ENCODE measurements around the gene CDCA5.

Gene CDCA5

GRCh38 chr11:65125197-65126056, 41.6 kb upstream of the CDCA5 start:
- TF ChIP-seq CTCF (conservative IDR thresholded peaks at IDR 0.05; ENCODE audit: low read depth), result no peak
- no peak for DNase-seq (ENCODE audit: low spot score)
- ChIA-PET CTCF (interaction anchor here (1.0 kb wide), 1 partner anchor 56 kb away, joined by 3 read pairs; no protein-coding TSS in a partner anchor), POLR2A (ENCODE audit: low non-redundant PET) (no interaction called here)
- H3K27ac ChIP-seq, result peak overlapping the region; percentile 51

- POLR2A ChIA-PET (ENCODE audit: low non-redundant PET), result interaction anchor here (0.7 kb wide), 1 partner anchor 79 kb away, joined by 3 read pairs; no protein-coding TSS in a partner anchor
Observed at GRCh38 chr11:65124480-65125196, 40.8 kb upstream of the CDCA5 start.

GRCh38 chr11:65121865-65122696, 38.2 kb upstream of the CDCA5 start, which contains the start of the genes FAU and MRPL49:
Gene FAU (minus strand): TSS chr11:65122134. CDS start chr11:65121813, 321 bp downstream.
Gene MRPL49 (plus strand): TSS chr11:65122321. CDS start chr11:65122347, 26 bp downstream.
- POLR2A ChIA-PET (ENCODE audit: low non-redundant PET), result interaction anchor here (0.6 to 1.9 kb wide), 10 partner anchors 9 to 260 kb away, joined by 3 to 9 read pairs (median 7); partner anchors contain the start of genes CAPN1, SYVN1 and TM7SF2
- CTCF ChIA-PET, result interaction anchor here (0.6 to 1.5 kb wide), 7 partner anchors 10 to 70 kb away, joined by 3 to 12 read pairs (median 3); partner anchors contain the start of gene TM7SF2
- TF ChIP-seq CTCF (conservative IDR thresholded peaks at IDR 0.05; ENCODE audit: low read depth), result no peak
- DNase-seq (ENCODE audit: low spot score), result peak; percentile 92
- peak within 1 kb of the TSS; percentile 88 for H3K27ac ChIP-seq

More at GRCh38 chr11:65124480-65125196, 40.8 kb upstream of the CDCA5 start:
- H3K27ac ChIP-seq, result peak overlapping the region; percentile 88
- no peak for DNase-seq (ENCODE audit: low spot score)
- CTCF ChIA-PET, result interaction anchor here (1.0 kb wide), 1 partner anchor 57 kb away, joined by 3 read pairs; no protein-coding TSS in a partner anchor
- TF ChIP-seq CTCF (conservative IDR thresholded peaks at IDR 0.05; ENCODE audit: low read depth), result no peak

- DNase-seq (ENCODE audit: low spot score), result no peak
- peak overlapping the region; percentile 88 for H3K27ac ChIP-seq
- ChIA-PET POLR2A (ENCODE audit: low non-redundant PET) (interaction anchor here (0.6 to 1.9 kb wide), 6 partner anchors 9 to 148 kb away, joined by 3 to 9 read pairs (median 8); partner anchors contain the start of genes CAPN1, SYVN1 and TM7SF2), CTCF (interaction anchor here (0.6 to 1.5 kb wide), 5 partner anchors 10 to 71 kb away, joined by 3 to 12 read pairs (median 4); partner anchors contain the start of gene TM7SF2)
- TF ChIP-seq CTCF (conservative IDR thresholded peaks at IDR 0.05; ENCODE audit: low read depth), result no peak
Observed at GRCh38 chr11:65121447-65121864, 37.6 kb upstream of the CDCA5 start.

- ChIA-PET POLR2A (ENCODE audit: low non-redundant PET) (interaction anchor here (1.7 kb wide), 1 partner anchor 10 kb away, joined by 9 read pairs; no protein-coding TSS in a partner anchor), CTCF (interaction anchor here (0.6 to 1.5 kb wide), 4 partner anchors 9 to 106 kb away, joined by 3 to 4 read pairs (median 4); partner anchors contain the start of gene TM7SF2)
- DNase-seq (ENCODE audit: low spot score), result no peak
- TF ChIP-seq CTCF (conservative IDR thresholded peaks at IDR 0.05; ENCODE audit: low read depth), result no peak
- H3K27ac ChIP-seq, result peak overlapping the region; percentile 48
Observed at GRCh38 chr11:65120831-65121230, 37.0 kb upstream of the CDCA5 start.
